ENCODE results near the gene PGP.

Gene PGP

GRCh38 chr16:2234813-2235170 lies 20.2 kb upstream of the PGP start:
- H3K4me3 ChIP-seq (ENCODE audit: low read depth in 1 of 2, low read length in 2 of 2) = no peak overlapping the region
- H4K20me1 ChIP-seq (ENCODE audit: insufficient read depth, low read length) = peaks cover 47% of the 10 kb centered on the region
- no peak for ATAC-seq (ENCODE audit: insufficient read depth, low read depth)
- H3K4me1 ChIP-seq (ENCODE audit: insufficient read depth, low read length) = no peaks in the 10 kb centered on the region
- TF ChIP-seq, protein P1, sequence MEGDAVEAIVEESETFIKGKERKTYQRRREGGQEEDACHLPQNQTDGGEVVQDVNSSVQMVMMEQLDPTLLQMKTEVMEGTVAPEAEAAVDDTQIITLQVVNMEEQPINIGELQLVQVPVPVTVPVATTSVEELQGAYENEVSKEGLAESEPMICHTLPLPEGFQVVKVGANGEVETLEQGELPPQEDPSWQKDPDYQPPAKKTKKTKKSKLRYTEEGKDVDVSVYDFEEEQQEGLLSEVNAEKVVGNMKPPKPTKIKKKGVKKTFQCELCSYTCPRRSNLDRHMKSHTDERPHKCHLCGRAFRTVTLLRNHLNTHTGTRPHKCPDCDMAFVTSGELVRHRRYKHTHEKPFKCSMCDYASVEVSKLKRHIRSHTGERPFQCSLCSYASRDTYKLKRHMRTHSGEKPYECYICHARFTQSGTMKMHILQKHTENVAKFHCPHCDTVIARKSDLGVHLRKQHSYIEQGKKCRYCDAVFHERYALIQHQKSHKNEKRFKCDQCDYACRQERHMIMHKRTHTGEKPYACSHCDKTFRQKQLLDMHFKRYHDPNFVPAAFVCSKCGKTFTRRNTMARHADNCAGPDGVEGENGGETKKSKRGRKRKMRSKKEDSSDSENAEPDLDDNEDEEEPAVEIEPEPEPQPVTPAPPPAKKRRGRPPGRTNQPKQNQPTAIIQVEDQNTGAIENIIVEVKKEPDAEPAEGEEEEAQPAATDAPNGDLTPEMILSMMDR (IDR thresholded peaks at IDR 0.05; ENCODE audit: borderline replicate concordance, extremely low read depth, low read length, poor library complexity, severe bottlenecking) = no peak
- TF ChIP-seq EZH2 (IDR thresholded peaks at IDR 0.05; ENCODE audit: borderline replicate concordance, low read depth, low read length, severe bottlenecking) = no peak
- H3K9me3 ChIP-seq (ENCODE audit: insufficient read depth, low read length, severe bottlenecking) = no peaks in the 10 kb centered on the region
- H3K4me2 ChIP-seq (ENCODE audit: insufficient read depth, low read length) = no peak overlapping the region
- no peak overlapping the region for H2AFZ ChIP-seq (ENCODE audit: low read depth, low read length)
- no peaks in the 10 kb centered on the region for H3K27me3 ChIP-seq (ENCODE audit: insufficient read depth, low read length, poor library complexity)
- H3K27ac ChIP-seq (ENCODE audit: low read length) = no peak overlapping the region
- no peak for DNase-seq
- no peak overlapping the region for H3K9ac ChIP-seq (ENCODE audit: low read depth, low read length)
- H3K79me2 ChIP-seq (ENCODE audit: insufficient read depth, low read length) = 0 out of 2 replicates have a peak, but pooled peaks cover 1% of the 10 kb centered on the region
- peaks cover 87% of the 10 kb centered on the region for H3K36me3 ChIP-seq (ENCODE audit: insufficient read depth, low read length)

- Histone ChIP-seq H3K4me1 (ENCODE audit: insufficient read depth, low read length) (no peaks in the 10 kb centered on the region), H3K27me3 (ENCODE audit: insufficient read depth, low read length, poor library complexity) (no peaks in the 10 kb centered on the region), H3K4me2 (ENCODE audit: insufficient read depth, low read length) (no peak overlapping the region), H3K79me2 (ENCODE audit: insufficient read depth, low read length) (0 out of 2 replicates have a peak, but pooled peaks cover 8% of the 10 kb centered on the region), H4K20me1 (ENCODE audit: insufficient read depth, low read length) (peaks cover 53% of the 10 kb centered on the region), H3K27ac (ENCODE audit: low read length) (no peak overlapping the region), H2AFZ (ENCODE audit: low read depth, low read length) (no peak overlapping the region), H3K9ac (ENCODE audit: low read depth, low read length) (no peak overlapping the region), H3K4me3 (ENCODE audit: low read depth in 1 of 2, low read length in 2 of 2) (no peak overlapping the region), H3K36me3 (ENCODE audit: insufficient read depth, low read length) (peaks cover 88% of the 10 kb centered on the region), H3K9me3 (ENCODE audit: insufficient read depth, low read length, severe bottlenecking) (no peaks in the 10 kb centered on the region)
- DNase-seq (no peak), ATAC-seq (ENCODE audit: insufficient read depth, low read depth) (no peak)
- TF ChIP-seq EZH2 (IDR thresholded peaks at IDR 0.05; ENCODE audit: borderline replicate concordance, low read depth, low read length, severe bottlenecking) = no peak
- TF ChIP-seq, protein P1 (IDR thresholded peaks at IDR 0.05; ENCODE audit: borderline replicate concordance, extremely low read depth, low read length, poor library complexity, severe bottlenecking) = no peak
Measured at GRCh38 chr16:2233872-2234812, 19.5 kb upstream of the PGP start.

GRCh38 chr16:2233046-2233775 lies 18.6 kb upstream of the PGP start:
- TF ChIP-seq, protein P1 (IDR thresholded peaks at IDR 0.05; ENCODE audit: borderline replicate concordance, extremely low read depth, low read length, poor library complexity, severe bottlenecking) = no peak
- no peak for TF ChIP-seq EZH2 (IDR thresholded peaks at IDR 0.05; ENCODE audit: borderline replicate concordance, low read depth, low read length, severe bottlenecking)
- no peak overlapping the region for H2AFZ ChIP-seq (ENCODE audit: low read depth, low read length)
- H3K27me3 ChIP-seq (ENCODE audit: insufficient read depth, low read length, poor library complexity) = no peaks in the 10 kb centered on the region
- no peaks in the 10 kb centered on the region for H3K9me3 ChIP-seq (ENCODE audit: insufficient read depth, low read length, severe bottlenecking)
- H4K20me1 ChIP-seq (ENCODE audit: insufficient read depth, low read length) = peaks cover 59% of the 10 kb centered on the region
- no peak overlapping the region for H3K4me2 ChIP-seq (ENCODE audit: insufficient read depth, low read length)
- peaks cover 92% of the 10 kb centered on the region for H3K36me3 ChIP-seq (ENCODE audit: insufficient read depth, low read length)
- peaks cover 16% of the 10 kb centered on the region for H3K79me2 ChIP-seq (ENCODE audit: insufficient read depth, low read length)
- H3K9ac ChIP-seq (ENCODE audit: low read depth, low read length) = no peak overlapping the region
- no peak overlapping the region for H3K27ac ChIP-seq (ENCODE audit: low read length)
- DNase-seq = no peak
- no peaks in the 10 kb centered on the region for H3K4me1 ChIP-seq (ENCODE audit: insufficient read depth, low read length)
- ATAC-seq (ENCODE audit: insufficient read depth, low read depth) = no peak
- H3K4me3 ChIP-seq (ENCODE audit: low read depth in 1 of 2, low read length in 2 of 2) = no peak overlapping the region

All from DND-41 (cell line).